Loucy (cell line): Measurements from ENCODE around the gene PLPP1.

Source experiments
- H2AFZ ChIP-seq: fragments of 200-600 bp; sonication (generic); 2 replicates; pipeline ENCODE4 v1.6.0; 2016; ENCODE audit warnings: antibody characterized with exemption, mild to moderate bottlenecking, low read length, moderate library complexity
- H3F3A ChIP-seq: fragments of 200-600 bp; 2 replicates; pipeline ENCODE4 v1.6.0; 2016; ENCODE audit warnings: antibody characterized with exemption, low read depth, mild to moderate bottlenecking
- H3K27me3 ChIP-seq: fragments of 200-600 bp; sonication (generic); 2 replicates; pipeline ENCODE4 v1.6.1; 2014; ENCODE audit warnings: low read length, mild to moderate bottlenecking; ENCODE audit not compliant: insufficient read depth, poor library complexity, severe bottlenecking
- H3K36me3 ChIP-seq: fragments of 200-600 bp; sonication (generic); 2 replicates; pipeline ENCODE4 v1.6.1; 2016; ENCODE audit warnings: low read length; ENCODE audit not compliant: insufficient read depth
- H3K4me1 ChIP-seq: fragments of 200-600 bp; sonication (generic); 2 replicates; pipeline ENCODE4 v1.5.1; 2014; ENCODE audit warnings: low read length, mild to moderate bottlenecking; ENCODE audit not compliant: insufficient read depth, poor library complexity, severe bottlenecking
- H3K4me2 ChIP-seq: fragments of 200-600 bp; sonication (generic); 2 replicates; pipeline ENCODE4 v1.6.0; 2014; ENCODE audit warnings: antibody characterized with exemption, low read length, low read depth, mild to moderate bottlenecking; ENCODE audit not compliant: poor library complexity, severe bottlenecking
- H3K4me3 ChIP-seq: fragments of 200-600 bp; sonication (generic); 2 replicates; pipeline ENCODE4 v1.5.1; 2014; ENCODE audit warnings: low read length, mild to moderate bottlenecking, mixed read lengths; ENCODE audit not compliant: poor library complexity, severe bottlenecking
- H3K79me2 ChIP-seq: fragments of 200-600 bp; sonication (generic); 2 replicates; pipeline ENCODE4 v1.6.1; 2014; ENCODE audit warnings: low read length; ENCODE audit not compliant: insufficient read depth
- H3K9ac ChIP-seq: fragments of 200-600 bp; sonication (generic); 2 replicates; pipeline ENCODE4 v1.6.0; 2014; ENCODE audit warnings: mild to moderate bottlenecking, low read depth, low read length, moderate library complexity; ENCODE audit not compliant: poor library complexity, severe bottlenecking
- H3K9me2 ChIP-seq: fragments of 200-600 bp; sonication (generic); replicated peaks from 2 replicates; pipeline ENCODE4 v1.6.1; 2016; ENCODE audit warnings: low read depth, low read length, mixed read lengths
- H3K9me3 ChIP-seq: fragments of 200-600 bp; sonication (generic); 2 replicates; pipeline ENCODE4 v1.6.1; 2014; ENCODE audit warnings: mild to moderate bottlenecking, antibody characterized with exemption, low read length, low read depth; ENCODE audit not compliant: insufficient read depth
- H4K20me1 ChIP-seq: fragments of 200-600 bp; sonication (generic); 2 replicates; pipeline ENCODE4 v1.6.0; 2014; ENCODE audit warnings: antibody characterized with exemption, low read length, mild to moderate bottlenecking; ENCODE audit not compliant: insufficient read depth, poor library complexity, severe bottlenecking
- CTCF ChIP-seq: fragments of 200-600 bp; sonication (generic); conservative IDR thresholded peaks from 2 replicates; pipeline ENCODE4 v1.5.1; 2014; ENCODE audit warnings: mild to moderate bottlenecking, antibody characterized with exemption, low read length
- EZH2phosphoT487 ChIP-seq: fragments of 200-600 bp; IDR thresholded peaks from 2 replicates; pipeline ENCODE4 v1.6.1; 2018; ENCODE audit warnings: antibody characterized with exemption, mild to moderate bottlenecking, moderate library complexity, borderline replicate concordance

Gene PLPP1

GRCh38 chr5:55492449-55492848 is 42.3 kb downstream of the PLPP1 start:
- Histone ChIP-seq H3K4me2 (no peak overlapping the region), H3K9ac (no peak overlapping the region), H2AFZ (no peak overlapping the region), H3K4me1 (peaks cover 5% of the 10 kb centered on the region), H3K27me3 (no peaks in the 10 kb centered on the region), H3K79me2 (no peaks in the 10 kb centered on the region), H3F3A (no peaks in the 10 kb centered on the region), H4K20me1 (no peaks in the 10 kb centered on the region), H3K9me3 (no peaks in the 10 kb centered on the region), H3K36me3 (peaks cover 6% of the 10 kb centered on the region; the same call in 1 of the 2 replicates), H3K4me3 (no peak overlapping the region), H3K9me2 (no peaks in the 10 kb centered on the region)
- TF ChIP-seq CTCF: no peak

- H3K9me2 ChIP-seq: no peaks in the 10 kb centered on the region
- H3K9me3 ChIP-seq: no peaks in the 10 kb centered on the region
- H3K4me3 ChIP-seq: no peak overlapping the region
- no peaks in the 10 kb centered on the region for H4K20me1 ChIP-seq
- no peaks in the 10 kb centered on the region for H3K79me2 ChIP-seq
- H3K4me1 ChIP-seq: peaks cover 14% of the 10 kb centered on the region
- no peak overlapping the region for H3K9ac ChIP-seq
- no peak for TF ChIP-seq CTCF
- no peak for TF ChIP-seq EZH2phosphoT487
- no peaks in the 10 kb centered on the region for H3K27me3 ChIP-seq
- H3K4me2 ChIP-seq: no peak overlapping the region
- no peaks in the 10 kb centered on the region for H3F3A ChIP-seq
- no peaks in the 10 kb centered on the region for H3K36me3 ChIP-seq
- H2AFZ ChIP-seq: no peak overlapping the region
These were observed 49.7 kb downstream of the PLPP1 start for GRCh38 chr5:55485073-55485472.

- TF ChIP-seq CTCF (no peak), EZH2phosphoT487 (no peak)
- Histone ChIP-seq H2AFZ (no peak overlapping the region), H3K36me3 (no peaks in the 10 kb centered on the region), H3K9ac (no peak overlapping the region), H3K4me1 (peaks cover 17% of the 10 kb centered on the region), H3K79me2 (no peaks in the 10 kb centered on the region), H3K9me2 (no peaks in the 10 kb centered on the region), H4K20me1 (no peaks in the 10 kb centered on the region), H3K4me2 (no peak overlapping the region), H3K9me3 (no peaks in the 10 kb centered on the region), H3F3A (no peaks in the 10 kb centered on the region), H3K4me3 (no peak overlapping the region), H3K27me3 (no peaks in the 10 kb centered on the region)
These were observed 50.2 kb downstream of the PLPP1 start for GRCh38 chr5:55484531-55484930.
